GM06990 (cell line): Measurements from ENCODE around the gene HOXD8.

Source experiments
- DNase-seq: peaks from one replicate; pipeline ENCODE4 v3.0.0-alpha.2; 2011; ENCODE audit not compliant: insufficient read length; ENCODE audit errors: extremely low read depth
- H3K27me3 ChIP-seq: replicated peaks from 2 replicates; pipeline ENCODE4 v1.6.0; 2011; ENCODE audit warnings: low read length; ENCODE audit not compliant: control insufficient read depth, insufficient read depth
- H3K36me3 ChIP-seq: 2 replicates; pipeline ENCODE4 v1.5.1; 2011; ENCODE audit warnings: low read length; ENCODE audit not compliant: control insufficient read depth, insufficient read depth
- H3K4me3 ChIP-seq: replicated peaks from 2 replicates; pipeline ENCODE4 v1.5.1; 2011; ENCODE audit warnings: low read depth, mild to moderate bottlenecking, control low read depth, low read length
- CTCF ChIP-seq: IDR thresholded peaks from 2 replicates; pipeline ENCODE4 v1.5.1; 2011; ENCODE audit warnings: low read length, control low read depth, mild to moderate bottlenecking, inconsistent platforms; ENCODE audit not compliant: insufficient read depth, poor library complexity, severe bottlenecking

HOXD8 gene

DNA sequence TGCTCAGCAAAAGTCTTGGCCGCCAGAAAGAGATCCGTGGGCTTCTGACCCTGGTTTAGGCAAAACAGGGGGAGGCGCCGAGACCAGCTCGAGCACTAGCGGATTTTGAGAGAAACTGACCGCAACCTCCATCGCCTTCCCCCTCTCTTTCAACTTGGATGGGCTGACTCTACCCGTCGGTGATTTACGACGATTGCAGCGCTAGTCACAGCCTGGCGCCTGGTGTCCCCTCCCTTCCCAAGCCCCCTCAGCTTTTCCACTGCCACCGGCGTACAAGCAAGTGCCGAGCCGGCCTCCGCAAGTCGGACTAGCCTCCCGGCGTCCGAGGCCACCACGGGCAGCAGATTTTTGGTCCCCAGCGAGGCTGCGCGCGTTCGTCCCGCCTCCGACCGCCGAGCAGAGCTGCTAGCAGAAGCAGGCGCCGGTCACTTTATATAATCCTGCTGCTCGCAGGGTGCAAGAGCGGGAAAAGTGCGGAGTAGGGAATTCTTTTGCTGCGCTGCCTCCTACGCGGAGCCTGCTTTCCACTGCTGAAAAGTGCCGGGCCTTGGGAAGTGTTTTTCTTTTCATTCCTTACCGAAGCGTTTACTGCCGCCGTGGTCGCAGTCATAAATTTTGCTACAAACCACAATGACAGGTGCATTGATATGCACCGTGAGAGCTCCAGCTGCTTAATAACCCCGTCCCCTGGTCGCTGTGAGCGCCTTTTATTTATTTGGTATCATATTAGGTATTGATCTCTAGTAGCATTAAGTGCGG is 35.3 kb downstream of the HOXD8 start:
- no peak overlapping the region for H3K4me3 ChIP-seq
- H3K36me3 ChIP-seq: no peaks in the 10 kb centered on the region
- peaks cover 1% of the 10 kb centered on the region; the same call in 1 of the 2 replicates for H3K27me3 ChIP-seq
- DNase-seq: no peak
- TF ChIP-seq CTCF: no peak

DNA sequence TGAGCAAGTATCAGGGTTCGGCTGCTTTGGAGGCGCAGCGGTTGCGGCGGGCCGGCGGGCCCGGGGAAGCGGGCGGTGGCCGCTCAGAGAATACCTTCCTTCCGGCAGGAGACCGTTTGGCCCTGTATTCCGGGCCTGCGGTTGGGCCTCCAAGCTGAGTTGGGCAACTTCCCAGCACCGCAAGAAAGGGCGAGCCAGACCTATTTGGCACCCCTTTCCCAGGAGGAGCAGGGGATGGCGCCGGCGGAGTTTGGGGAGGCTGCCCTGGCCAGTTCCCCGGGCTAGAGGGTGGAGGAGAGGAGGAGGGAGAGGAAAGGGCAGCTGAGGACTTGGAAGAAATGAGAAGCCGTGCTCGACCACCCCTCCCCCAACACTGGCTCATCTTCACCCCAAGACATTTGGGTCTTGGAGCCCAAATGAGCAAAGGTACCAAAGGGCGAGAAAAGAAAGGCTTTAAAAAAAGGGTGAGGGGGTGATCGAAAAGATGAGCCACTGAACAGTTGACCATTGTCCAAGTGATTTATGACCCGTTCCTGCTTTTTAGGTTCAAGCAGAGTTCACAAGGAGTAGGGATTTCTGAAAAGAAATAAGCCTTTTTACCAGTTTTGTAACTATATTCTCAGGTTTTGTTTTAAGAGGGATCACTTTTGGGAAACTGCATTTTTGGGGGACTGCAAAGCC is 36.0 kb downstream of the HOXD8 start:
- H3K27me3 ChIP-seq: peaks cover 1% of the 10 kb centered on the region; the same call in 1 of the 2 replicates
- no peaks in the 10 kb centered on the region for H3K36me3 ChIP-seq
- H3K4me3 ChIP-seq: no peak overlapping the region
- no peak for TF ChIP-seq CTCF
- no peak for DNase-seq

DNA sequence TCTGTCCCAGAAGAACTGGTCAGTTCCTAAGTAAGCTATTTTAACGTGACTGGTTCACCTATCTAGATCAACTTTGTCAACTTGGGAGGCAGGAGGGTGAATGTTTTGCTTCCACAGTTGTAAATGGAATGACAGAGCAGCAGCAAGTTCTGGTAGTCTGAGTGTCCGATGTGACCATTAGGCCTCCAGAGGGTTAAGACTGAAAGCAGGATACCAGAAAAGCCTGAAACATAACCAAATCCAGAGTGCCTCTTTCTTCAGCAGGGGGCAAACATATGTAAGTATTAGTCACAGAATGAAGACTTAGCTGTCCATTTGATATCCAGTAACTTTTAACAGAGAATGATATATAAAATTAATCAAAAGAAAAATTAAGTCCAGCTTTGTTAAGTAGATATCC is 36.8 kb downstream of the HOXD8 start:
- Histone ChIP-seq H3K4me3 (no peak overlapping the region), H3K36me3 (no peaks in the 10 kb centered on the region), H3K27me3 (peaks cover 1% of the 10 kb centered on the region; the same call in 1 of the 2 replicates)
- TF ChIP-seq CTCF: no peak
- no peak for DNase-seq

GRCh38 chr2:176167398-176167797 is 37.9 kb downstream of the HOXD8 start:
- DNase-seq: no peak
- no peak overlapping the region for H3K4me3 ChIP-seq
- H3K36me3 ChIP-seq: no peaks in the 10 kb centered on the region
- no peaks in the 10 kb centered on the region; the same call in 1 of the 2 replicates for H3K27me3 ChIP-seq
- no peak for TF ChIP-seq CTCF

DNA sequence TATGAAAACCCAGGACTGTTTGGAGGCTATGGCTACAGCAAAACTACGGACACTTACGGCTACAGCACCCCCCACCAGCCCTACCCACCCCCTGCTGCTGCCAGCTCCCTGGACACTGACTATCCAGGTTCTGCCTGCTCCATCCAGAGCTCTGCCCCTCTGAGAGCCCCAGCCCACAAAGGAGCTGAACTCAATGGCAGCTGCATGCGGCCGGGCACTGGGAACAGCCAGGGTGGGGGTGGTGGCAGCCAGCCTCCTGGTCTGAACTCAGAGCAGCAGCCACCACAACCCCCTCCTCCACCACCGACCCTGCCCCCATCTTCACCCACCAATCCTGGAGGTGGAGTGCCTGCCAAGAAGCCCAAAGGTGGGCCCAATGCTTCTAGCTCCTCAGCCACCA is 39.7 kb downstream of the HOXD8 start:
- Histone ChIP-seq H3K36me3 (no peaks in the 10 kb centered on the region), H3K4me3 (no peak overlapping the region), H3K27me3 (no peaks in the 10 kb centered on the region)
- TF ChIP-seq CTCF: no peak
- DNase-seq: no peak

GRCh38 chr2:176169711-176170110 is 40.2 kb downstream of the HOXD8 start:
- Histone ChIP-seq H3K27me3 (no peaks in the 10 kb centered on the region), H3K4me3 (no peak overlapping the region), H3K36me3 (no peaks in the 10 kb centered on the region)
- no peak for TF ChIP-seq CTCF
- DNase-seq: no peak
